GM19193 (cell line): ENCODE data around the gene RTF2.

Experiments
- POLR2A ChIP-seq: IDR thresholded peaks from 4 replicates; pipeline ENCODE4 v1.6.1; 2011; ENCODE audit not compliant: insufficient read depth, insufficient read length; ENCODE audit errors: extremely low read depth

The RTF2 gene

DNA sequence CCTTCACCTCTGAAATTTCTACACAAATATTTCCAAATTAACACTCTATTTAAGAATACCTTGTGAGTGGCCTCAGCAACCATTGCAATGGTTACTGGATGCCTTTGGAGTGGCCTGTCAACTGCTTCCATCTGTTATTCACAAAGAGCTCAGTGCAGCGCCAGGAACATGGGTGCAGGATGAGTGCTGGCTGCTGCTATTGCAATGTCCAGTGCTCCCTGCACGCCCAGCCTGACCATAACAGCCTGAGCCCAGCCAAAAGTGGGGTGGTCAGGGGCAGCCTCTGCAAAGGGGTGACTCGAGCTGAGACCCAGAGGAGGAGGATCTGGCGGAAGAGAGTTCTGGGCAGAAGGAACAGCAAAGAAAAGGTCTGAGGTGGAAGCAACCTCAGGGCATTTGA lies 38.0 kb upstream of the RTF2 start:
- TF ChIP-seq POLR2A: no peak

DNA sequence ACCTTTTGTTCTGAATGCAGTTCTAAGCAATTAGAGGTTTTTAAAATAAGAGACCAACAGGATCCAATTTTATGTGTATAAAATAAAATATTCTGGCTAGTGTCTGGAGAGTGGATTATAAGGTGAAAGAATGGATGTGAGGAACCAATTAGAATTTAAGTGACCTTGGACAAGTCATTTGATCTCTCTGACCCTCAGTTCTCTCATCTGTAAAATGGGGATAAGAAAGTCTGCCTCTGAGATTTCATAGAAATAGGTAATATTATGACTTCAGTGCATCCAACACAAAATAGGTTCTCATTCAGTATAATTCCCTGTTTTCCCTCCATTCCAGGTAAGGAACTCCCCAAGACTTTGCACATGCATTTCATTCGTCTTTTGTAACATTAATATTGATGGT lies 37.5 kb upstream of the RTF2 start:
- no peak for TF ChIP-seq POLR2A

DNA sequence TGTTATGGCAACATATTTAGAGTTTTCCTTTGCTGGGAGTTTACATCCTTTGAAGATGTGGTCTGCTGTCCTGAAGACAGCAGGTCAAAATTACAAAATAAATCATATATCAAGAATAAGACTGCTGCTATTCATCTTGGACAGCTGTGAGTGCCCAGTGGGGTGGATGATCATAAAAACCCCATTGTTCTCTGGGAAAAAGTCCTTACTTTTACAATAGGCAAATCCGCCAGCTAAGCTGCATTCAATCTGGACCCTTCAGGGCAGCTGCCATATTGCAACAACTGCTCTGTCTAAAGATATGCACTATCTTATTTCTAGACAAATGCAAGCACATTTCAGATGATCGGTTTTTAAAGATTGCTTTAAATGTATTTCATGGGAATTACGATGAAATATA lies 37.0 kb upstream of the RTF2 start:
- TF ChIP-seq POLR2A: no peak

DNA sequence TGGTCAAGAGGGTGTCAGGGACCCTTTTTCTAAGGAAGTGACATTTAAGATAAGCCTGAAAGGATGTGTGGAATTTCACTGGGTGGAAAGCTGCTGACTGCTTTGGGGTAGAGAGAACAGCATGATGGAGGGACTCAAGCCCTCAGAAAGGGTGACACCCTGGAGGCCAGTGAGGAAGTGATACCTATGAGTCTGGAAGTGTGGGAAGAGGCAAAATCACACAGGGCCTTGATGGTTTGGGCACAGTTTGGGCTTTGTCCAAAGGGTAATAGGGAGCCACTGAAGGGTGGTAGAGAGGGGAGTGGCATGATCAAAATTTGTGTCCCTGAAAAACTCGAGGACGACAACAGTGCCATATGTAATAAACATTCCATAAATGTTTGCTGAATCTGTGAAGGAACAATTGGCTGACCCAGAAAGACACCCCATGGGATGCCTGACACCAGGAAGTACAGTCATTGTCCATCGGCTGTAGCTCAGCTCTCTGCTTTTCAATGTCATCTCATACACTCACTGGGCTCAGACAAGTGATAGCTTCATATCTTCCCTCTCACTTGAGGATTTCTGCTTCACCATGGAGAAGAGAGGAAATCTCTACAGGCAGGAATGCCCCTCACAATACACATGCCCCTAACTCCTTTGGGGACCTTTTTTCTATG lies 35.1 kb upstream of the RTF2 start:
- no peak for TF ChIP-seq POLR2A

DNA sequence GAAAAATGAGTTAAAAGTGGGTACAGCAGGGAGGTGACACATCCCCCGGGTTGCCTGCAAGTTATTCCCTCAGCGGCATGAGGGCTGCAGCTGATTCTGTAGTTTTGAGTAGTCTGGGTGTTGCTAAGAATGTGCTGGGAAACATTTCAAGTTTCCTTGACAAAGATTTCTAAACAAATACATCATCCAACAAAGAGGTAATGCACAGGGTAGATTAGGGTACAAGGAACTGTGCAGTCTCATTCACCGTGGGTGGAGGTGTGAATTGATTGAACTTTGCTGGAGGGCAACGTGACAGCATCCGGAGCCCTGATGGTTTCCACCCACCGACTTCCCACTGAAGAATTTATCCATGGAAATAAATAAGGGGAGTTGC lies 34.6 kb upstream of the RTF2 start:
- TF ChIP-seq POLR2A: no peak

DNA sequence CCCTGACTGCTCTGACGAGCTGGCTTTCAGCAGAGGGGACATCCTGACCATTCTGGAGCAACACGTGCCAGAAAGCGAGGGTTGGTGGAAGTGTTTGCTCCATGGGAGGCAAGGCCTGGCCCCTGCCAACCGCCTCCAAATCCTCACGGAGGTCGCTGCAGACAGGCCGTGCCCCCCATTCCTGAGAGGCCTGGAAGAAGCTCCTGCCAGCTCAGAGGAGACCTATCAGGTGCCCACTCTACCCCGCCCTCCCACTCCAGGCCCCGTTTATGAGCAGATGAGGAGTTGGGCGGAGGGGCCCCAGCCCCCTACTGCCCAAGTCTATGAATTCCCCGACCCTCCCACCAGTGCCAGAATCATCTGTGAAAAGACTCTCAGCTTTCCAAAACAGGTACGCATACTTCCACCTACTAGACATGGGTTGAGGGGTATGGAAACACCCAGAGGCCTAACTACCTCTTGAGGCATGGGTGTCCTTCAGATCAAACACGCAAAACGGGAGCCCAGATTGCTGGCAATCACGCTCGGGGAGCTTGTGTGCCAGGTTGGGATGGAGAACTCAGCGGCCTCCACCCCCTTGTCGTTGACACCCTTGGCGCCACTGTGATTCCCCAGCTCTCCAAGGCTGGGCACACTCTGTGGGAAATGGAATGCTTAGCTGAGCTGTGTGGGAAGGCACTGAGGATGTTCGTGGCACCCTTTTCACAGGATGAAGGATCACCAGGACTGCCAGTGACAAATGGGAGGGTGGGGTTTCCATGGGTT lies 31.0 kb upstream of the RTF2 start:
- TF ChIP-seq POLR2A: no peak

DNA sequence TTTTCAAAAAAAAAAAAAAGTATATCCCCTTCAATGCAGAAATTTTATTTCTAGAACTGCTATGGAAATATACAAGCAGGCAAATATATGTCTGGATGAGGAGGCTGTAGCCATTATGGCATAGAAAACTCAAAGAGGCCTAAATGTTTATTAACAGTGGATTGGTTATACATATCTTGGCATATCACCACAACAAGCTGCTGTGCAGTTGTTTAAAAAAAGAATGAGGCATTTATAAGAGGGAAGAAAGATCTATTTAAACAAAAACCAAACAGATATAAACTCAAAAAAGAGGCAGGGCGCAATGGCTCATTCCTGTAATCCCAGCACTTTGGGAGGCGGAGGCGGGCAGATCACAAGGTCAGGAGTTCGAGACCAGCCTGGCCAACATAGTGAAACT lies 30.1 kb upstream of the RTF2 start:
- TF ChIP-seq POLR2A: no peak

DNA sequence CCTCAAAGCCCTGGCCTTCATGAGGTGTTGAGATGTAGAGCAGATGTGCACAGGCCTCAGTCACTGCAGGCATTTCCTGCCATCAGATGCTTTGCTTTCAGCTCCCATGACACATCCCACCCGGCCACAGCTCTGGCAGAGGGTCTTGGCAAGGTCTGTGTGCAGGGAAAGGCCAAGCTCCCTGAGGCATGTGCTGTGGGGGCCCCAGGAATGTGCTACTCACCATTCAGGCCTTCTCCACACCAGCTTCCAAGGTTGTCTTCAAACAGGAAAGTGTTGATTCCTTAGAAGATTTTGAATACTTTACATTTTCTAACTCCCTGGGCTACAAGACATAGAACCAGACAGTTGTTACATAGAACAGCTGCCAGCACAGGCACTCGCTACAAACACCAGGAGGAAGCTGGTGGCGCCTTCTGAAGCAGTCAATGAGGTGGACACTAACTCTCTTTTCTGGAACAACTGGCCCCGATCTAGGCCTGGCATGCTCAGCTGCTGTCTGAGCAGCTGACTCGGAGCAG lies 28.6 kb upstream of the RTF2 start:
- TF ChIP-seq POLR2A: no peak

DNA sequence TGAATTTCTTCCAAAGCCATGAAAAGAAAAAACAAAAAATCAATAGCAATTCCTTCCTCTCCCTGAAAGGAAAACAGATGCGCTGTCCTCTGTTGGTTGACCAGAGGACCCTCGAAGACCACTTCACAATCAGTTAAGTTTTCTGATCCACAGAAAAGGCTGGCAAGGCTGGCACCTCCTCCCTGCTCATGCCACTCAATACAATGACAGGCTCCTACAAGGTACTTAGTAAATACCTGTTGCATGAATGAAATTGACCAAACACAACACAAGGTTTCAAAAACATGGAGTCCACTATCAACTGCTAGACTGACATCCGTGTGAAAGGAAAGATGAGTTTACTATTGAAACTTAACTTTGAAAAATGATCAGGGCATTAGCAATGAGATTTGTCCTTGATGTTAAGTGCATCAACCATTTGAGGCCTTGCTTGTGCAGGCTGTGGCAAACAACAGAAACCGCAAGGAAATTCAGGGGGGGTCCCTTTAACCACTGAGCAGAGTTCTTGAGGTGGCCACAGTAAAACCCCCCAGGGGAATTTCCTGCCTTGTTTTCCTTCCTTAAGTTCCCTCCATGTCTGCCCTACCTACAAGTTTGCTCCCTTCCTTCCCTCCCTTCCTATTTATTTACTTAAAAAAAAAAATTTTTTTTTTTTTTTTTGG lies 27.9 kb upstream of the RTF2 start:
- no peak for TF ChIP-seq POLR2A

DNA sequence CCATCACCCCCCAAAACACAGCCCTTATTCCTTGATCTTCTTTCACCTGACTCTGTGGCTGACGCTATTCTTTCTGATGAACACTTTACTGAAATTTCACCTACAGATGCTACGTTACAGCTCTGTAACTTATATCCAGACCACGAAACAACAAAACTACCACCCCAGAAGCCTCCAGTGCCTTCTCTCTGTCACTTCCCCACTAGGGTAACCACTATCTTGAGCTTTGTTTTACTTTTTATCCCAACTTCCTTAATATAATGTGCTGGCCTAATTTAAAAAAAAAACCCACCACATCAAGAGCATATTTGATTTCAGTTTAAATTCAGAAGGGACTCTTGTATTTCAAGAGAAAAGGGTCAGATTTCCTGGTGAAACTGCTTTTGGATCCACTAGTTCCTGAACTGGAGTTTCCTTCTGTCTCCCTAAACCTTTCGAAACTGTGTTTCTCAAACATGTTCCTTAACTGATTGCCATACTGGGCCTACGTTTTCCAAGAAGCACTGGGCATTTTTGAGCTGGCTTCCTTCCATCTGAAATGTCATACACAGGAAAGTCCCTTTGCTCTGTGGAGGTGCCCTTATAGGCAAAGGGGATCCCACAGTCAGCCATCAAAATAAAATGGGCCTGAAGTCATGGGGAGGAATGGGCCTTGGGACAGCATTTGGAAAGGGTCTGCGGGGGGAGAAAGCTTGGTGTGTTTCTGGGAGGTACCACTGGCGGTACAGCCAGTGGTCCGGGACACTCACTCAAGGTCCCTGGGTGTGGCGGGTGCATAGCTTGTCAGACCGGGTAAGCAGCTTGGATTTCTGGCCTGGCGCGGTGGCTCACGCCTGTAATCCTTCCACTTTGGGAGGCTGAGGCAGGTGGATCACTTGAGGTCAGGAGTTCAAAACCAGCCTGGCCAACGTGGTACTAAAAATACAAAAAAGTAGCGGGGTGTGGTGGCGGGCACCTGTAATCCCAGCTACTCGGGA lies 25.8 kb upstream of the RTF2 start:
- TF ChIP-seq POLR2A: no peak

DNA sequence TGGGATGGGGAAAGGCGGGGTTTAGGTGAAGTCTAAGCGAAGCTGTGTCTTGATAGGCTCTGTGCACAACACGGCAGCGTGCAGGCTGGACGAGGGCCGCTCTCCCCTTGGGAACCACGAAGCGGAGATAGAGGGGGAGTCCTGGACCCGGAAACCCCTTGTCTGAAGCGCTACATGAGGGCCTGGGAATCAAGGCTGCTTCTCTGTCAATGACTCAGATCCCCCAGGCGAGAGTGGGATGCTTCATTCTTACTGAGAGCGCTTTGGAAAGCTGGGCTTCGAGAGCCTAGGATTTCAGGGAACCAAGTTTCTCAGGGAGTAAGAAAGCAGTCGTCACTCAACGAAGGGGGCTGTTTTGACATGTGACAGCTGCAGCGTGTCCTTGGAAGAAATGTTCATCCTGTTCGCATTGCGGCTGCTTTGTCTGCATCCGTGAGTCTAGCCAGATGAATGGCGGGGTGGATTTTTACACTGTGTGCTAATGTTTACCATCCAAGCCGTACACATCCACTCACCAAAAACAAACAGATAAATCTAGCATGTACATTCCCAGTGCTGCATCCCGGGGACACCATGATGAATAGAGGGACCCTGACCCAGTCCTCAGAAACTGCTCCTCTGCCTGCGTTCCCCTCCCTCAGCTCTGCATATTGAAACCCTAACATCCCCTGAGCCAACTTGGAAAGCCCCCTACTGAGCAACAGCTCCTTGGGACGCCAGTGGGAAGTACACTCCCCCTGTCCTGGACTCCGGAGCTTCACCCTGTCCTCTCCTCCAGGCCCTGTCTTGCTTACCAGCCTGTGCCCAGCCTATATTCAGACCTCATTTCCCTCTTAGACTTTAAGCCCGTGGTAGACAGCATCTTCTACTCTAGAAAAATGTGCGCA lies 24.5 kb upstream of the RTF2 start:
- no peak for TF ChIP-seq POLR2A

DNA sequence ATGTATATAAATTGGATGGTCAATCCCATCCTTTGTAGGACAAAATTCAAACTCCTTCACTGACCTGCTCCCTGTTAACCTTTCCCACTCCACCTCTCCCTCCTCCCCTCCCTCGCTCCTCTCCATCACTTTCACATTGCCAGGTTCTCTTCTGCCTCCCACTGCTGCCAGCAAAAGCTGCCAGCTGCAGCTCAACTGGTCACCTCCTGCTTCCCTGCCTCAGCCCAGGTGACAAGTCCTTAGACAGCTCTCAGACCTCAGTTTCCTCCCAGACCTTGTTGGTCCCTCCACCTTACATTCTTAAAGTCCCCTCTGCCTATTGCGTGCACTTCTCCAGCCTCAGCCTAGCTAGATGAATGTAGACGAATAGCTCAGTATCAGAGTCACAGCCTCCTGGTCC lies 23.3 kb upstream of the RTF2 start:
- no peak for TF ChIP-seq POLR2A

DNA sequence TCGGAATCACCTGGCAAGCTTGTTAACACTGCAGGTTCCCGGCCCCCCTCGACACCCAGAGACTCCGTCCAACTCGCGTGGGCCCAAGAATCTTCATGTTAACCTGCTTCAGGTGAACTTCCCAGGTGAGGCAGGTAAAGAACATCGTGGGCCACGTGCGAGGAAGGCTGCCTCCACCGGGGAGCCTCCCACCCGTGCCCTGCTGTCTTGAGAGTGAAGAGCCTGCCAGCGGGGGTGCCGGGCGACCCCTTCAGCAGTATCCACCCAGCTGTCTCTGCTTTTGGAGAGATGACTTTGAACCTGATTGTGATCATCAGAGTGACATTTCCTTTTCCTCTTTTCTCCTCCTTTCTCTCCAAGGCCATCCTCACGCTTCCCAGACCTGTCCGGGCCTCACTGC lies 22.9 kb upstream of the RTF2 start:
- no peak for TF ChIP-seq POLR2A

DNA sequence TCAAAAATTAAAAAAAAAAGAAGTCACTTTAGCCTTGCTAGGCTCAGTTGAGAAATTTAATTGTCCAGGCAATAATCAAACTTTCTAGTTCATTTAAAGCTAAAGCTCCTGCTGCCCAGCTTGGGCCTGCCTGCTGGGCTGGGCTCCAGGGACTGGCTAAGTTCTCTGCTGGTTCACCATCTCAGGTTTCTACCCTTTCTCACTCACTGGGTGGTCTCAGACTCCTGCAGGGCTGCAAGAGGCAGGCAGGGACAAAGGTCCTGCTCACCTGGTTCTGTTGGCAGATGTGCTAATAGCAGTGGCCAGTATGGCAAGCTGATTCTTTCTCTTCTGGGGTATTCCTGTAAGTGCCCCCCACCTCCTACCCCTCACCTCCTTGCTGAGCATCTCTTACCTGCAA lies 21.2 kb upstream of the RTF2 start:
- TF ChIP-seq POLR2A: no peak
